Ammon's horn (tissue), 1 donor: Measurements from ENCODE around the gene KIDINS220.

Experiments
- DNase-seq: peaks from one replicate; pipeline ENCODE4 v3.0.0-alpha.2; 2016; ENCODE audit warnings: low spot score

KIDINS220 gene

GRCh38 chr2:8805278-8806210 lies 31.9 kb downstream of the KIDINS220 start:
- DNase-seq: no peak

GRCh38 chr2:8803658-8804379 lies 33.6 kb downstream of the KIDINS220 start:
- DNase-seq: no peak

DNA sequence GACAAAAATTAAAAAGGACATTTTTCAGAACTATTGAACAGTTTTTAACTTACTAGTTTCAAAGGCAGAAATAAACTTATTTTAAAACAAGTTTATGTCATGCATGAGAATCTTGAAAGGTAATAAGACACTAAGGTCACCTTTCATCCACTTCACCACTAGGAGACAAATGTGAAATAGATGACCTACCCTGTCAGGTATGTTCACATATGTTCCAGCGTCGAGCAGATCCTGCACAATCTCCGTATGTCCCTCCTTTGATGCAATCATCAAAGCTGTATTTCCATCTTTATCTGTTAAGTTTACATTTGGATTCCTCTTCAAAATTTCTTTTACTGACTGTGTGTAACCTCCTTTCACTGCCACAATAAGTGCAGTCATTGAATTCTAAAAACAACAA lies 34.7 kb downstream of the KIDINS220 start:
- DNase-seq: no peak

DNA sequence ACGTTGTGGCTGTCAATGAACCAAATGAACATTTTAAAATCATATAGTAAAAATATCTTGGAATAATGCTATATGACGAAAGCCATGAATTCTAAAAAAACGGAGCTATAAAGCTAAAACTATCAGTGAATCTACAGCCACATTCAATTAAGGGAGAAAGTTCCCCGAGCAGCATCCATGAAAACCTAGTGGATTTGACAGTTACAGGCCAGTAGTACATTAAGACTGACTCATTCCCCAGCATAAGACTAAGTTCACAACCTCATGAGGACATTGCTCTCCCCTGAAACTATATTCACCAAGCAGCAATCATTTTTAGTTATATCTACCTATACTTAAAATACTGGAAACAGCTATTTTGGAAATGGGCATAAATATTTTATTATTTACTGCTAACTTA lies 36.6 kb downstream of the KIDINS220 start:
- no peak for DNase-seq

DNA sequence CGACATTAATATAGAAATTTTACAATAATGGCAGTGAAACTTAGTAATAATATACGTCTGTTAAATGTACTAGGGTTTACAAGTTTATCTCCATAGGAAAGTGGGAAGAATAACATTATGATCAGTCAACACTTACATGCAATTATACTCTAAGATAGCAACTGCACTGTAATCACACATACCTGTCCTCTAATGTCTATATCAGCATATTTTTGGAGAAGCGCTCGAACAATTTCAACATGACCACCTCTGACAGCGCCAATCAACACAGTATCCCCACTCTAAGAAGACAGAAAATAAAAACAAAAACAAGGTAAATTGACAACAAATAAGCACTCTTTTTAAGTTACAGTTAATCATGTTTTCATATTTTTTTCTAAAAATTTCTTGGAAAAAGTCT lies 37.2 kb downstream of the KIDINS220 start:
- DNase-seq: no peak

- DNase-seq: no peak
Measured at GRCh38 chr2:8799004-8799403, 38.4 kb downstream of the KIDINS220 start.

DNA sequence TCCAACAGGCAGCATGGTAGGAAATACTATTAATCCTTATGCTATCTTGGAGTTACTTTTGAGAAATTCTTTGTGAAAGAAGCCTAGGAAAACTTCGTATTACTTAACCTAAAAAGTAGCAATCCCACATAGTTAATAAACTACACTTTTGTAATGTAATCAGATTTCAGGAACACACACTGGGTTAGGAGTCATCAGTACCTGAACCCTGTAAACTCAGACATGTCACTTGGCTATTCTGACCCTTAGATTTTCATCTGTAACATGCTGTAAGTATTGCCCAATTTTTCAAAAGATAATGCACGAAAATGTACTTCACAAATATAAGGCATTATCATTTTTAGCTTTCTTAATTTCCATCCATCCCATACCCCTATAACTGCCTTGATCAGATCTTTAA lies 39.0 kb downstream of the KIDINS220 start:
- DNase-seq: no peak

GRCh38 chr2:8797682-8798081 lies 39.7 kb downstream of the KIDINS220 start:
- DNase-seq: no peak

- no peak for DNase-seq
Measured at GRCh38 chr2:8796878-8797550, 40.4 kb downstream of the KIDINS220 start.

- no peak for DNase-seq
Measured at GRCh38 chr2:8796315-8796848, 41.0 kb downstream of the KIDINS220 start.

- no peak for DNase-seq
Measured at GRCh38 chr2:8794923-8795825, 42.2 kb downstream of the KIDINS220 start.

DNA sequence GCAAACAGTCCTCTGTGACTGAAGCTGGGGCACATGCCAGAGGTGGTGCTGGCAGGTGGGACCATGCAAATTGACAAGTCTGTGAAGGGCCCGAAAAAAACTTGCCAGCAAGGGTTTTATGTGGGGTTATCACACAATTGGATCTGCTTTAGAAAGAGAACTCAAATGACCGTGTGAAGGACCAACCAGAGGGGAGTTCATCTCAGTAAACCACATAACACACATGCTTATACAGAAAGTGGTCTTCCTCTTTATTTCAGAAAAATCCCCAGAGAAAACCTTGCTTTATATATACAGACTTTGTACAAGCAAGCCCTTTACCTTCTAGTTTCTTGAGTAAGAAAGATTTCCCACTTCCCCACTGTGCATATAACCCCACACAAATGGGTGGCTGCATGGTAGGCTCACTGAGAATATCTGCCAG lies 46.7 kb downstream of the KIDINS220 start:
- DNase-seq: no peak

- DNase-seq: no peak
Measured at GRCh38 chr2:8786463-8786862, 51.0 kb downstream of the KIDINS220 start.

DNA sequence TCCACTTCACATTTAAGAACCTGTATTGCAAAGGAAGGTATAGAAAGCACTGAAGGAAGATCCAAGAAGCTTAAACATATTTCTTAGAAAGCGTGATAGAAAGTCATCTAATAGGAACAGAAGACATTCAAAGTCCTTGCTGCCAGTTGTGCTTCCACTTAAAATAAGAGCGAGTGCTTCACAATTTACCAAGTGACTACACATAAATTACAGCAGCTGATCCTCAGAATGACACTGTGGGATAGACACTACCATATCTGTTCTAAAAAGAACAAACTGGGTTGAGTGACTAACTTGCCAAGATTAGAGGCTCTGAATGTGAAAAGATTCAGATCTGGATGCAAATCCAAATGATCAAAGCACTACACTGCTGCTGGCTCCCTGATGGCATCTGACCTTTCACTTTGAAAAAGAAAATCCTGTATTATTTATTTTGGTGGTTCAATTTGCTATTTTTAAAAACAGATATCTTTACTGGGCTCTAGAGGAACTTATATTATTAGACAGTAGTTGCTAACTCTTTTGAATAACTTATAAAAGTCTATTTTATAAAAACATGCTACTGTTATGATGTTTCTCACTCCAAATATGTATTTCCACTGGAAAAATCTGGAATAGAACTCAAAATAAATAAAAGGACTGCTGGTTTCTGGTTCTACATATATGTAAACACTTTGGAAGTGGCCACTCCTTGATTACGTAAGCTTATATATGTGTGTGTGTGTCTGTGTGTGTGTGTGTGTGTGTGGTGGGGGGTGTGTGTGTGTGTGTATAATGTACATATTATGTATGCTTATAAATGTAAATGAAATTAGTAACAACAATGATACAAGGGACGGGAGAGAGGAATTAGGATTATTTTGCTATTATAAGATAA lies 57.4 kb downstream of the KIDINS220 start:
- DNase-seq: peak; percentile 15

GRCh38 chr2:8774371-8774770 lies 63.0 kb downstream of the KIDINS220 start:
- no peak for DNase-seq

GRCh38 chr2:8767324-8767723 lies 70.1 kb downstream of the KIDINS220 start:
- no peak for DNase-seq

GRCh38 chr2:8761529-8762164 lies 75.8 kb downstream of the KIDINS220 start:
- DNase-seq: peak; percentile 62

DNA sequence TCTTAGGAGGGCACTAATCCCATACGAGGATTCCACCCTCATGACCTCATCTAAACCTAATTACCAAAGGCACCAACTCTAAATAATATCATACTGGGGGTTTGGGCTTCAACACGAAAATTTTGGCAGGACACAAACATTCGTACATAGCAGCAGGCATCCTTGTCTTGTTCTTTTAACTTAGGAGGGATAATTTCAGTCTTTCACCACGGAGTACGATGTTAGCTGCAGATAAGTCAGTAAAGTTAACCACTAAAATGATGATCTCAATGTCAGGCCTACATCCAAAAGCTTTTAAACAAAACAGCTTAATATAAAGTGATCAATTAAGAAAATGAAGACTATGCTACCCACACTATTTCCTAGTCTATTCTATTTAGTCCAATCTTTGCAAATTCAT lies 80.7 kb downstream of the KIDINS220 start:
- no peak for DNase-seq

GRCh38 chr2:8756230-8756629 lies 81.2 kb downstream of the KIDINS220 start:
- DNase-seq: no peak
